HG02588 (cell line): Measurements from ENCODE around the gene BCR.
"Not testable (repeated sequence)": the region's sequence is repeated elsewhere in the genome, so short reads cannot be mapped to it uniquely, and the experiment has no call there.

ENCODE experiments used
- ATAC-seq: cut with Tn5 transposase; IDR thresholded peaks from one replicate; pipeline ENCODE4 v1.9.1; 2021; ENCODE audit warnings: mild to moderate bottlenecking, moderate library complexity; ENCODE audit not compliant: unreplicated experiment

The BCR gene

DNA sequence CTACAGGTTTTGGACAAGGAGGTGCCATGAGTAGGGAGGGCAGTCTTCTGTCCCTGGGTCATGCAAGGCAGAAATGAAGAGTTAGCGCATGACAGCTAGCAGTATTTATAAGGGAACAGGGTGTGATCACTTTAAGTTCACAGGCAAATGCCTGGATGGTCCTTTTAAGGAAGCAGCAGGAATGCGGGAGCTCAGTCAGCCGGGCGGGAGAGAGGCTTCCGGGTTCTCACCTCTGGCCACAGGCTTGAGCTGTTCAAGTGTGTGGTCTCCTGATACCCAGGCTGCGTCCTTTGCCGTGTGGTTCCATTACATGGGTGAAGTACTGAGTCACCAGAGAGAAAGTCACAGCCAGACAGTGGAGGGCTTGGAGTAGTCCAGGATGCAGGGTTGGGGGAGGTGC, 105.4 kb downstream of the BCR start:
- no peak for ATAC-seq

GRCh38 chr22:23286296-23286695, 106.0 kb downstream of the BCR start:
- no peak for ATAC-seq

DNA sequence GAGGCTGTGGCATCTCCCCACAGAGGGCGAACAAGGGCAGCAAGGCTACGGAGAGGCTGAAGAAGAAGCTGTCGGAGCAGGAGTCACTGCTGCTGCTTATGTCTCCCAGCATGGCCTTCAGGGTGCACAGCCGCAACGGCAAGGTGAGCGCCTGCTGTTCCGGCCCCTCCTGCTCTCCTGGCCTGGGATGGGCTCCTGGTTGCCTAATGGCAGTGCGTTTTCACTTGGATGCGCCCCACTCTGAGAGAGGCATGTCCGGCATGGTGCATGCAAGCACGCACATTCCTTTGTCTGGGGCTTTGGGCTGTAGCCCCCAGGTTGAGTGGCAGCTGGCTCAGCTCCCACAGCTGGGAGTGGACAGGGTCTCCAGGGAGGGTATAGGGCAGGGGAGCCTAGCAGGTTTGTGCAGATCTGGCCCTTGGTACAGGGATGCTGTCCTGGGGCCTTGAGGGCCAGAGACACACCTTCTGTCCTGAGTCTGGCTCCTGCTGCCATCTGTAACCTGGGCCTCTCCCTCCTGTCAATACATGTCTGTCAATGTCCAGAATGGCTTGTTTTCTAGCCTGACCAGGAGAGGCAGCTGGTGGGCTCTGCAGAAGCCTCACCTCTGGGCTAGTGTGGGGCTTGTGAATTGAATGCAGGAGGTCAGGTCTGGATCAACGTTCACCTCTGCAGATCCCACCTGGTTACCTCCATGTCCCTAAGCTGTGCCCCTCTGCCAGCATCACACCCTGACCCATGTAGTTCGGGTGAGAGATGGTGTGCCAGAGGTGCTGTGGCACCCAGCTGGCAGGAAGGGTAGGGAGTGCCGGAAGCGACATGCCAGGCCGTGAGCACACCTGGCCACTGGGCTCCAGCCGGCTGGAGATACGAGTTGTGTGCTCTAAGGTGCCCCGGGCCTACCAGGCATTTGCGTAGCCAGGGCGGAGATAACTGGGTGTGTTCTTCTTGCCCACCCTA, 107.1 kb downstream of the BCR start:
- ATAC-seq: no peak

GRCh38 chr22:23288301-23289129, 108.2 kb downstream of the BCR start:
- ATAC-seq: no peak

DNA sequence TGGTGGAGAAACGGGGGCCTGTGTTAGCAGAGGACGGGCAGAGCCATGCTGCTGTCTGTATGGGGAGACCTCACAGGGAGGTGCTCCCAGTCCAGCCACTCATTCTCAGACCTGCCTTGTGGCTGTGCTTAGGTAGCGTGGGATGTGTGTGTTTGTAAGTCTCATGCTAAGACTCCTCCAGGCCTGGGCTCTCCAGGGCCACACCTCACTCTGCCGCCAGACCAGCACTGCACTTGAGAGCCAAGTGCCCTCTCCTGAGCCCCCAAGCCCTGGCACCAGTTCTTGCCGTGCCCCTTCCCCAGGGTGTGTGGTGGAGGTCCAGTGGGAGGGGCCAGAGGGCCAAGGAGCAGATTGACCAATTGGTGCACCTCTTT, 108.8 kb downstream of the BCR start:
- ATAC-seq: no peak

DNA sequence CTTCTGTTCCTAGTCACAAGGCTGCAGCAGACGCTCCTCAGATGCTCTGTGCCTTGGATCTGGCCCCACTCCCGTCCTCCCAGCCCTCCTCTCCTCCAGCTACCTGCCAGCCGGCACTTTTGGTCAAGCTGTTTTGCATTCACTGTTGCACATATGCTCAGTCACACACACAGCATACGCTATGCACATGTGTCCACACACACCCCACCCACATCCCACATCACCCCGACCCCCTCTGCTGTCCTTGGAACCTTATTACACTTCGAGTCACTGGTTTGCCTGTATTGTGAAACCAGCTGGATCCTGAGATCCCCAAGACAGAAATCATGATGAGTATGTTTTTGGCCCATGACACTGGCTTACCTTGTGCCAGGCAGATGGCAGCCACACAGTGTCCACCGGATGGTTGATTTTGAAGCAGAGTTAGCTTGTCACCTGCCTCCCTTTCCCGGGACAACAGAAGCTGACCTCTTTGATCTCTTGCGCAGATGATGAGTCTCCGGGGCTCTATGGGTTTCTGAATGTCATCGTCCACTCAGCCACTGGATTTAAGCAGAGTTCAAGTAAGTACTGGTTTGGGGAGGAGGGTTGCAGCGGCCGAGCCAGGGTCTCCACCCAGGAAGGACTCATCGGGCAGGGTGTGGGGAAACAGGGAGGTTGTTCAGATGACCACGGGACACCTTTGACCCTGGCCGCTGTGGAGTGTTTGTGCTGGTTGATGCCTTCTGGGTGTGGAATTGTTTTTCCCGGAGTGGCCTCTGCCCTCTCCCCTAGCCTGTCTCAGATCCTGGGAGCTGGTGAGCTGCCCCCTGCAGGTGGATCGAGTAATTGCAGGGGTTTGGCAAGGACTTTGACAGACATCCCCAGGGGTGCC, 109.8 kb downstream of the BCR start:
- ATAC-seq: no peak

- no peak for ATAC-seq
These were observed 111.6 kb downstream of the BCR start for GRCh38 chr22:23291806-23292452.

DNA sequence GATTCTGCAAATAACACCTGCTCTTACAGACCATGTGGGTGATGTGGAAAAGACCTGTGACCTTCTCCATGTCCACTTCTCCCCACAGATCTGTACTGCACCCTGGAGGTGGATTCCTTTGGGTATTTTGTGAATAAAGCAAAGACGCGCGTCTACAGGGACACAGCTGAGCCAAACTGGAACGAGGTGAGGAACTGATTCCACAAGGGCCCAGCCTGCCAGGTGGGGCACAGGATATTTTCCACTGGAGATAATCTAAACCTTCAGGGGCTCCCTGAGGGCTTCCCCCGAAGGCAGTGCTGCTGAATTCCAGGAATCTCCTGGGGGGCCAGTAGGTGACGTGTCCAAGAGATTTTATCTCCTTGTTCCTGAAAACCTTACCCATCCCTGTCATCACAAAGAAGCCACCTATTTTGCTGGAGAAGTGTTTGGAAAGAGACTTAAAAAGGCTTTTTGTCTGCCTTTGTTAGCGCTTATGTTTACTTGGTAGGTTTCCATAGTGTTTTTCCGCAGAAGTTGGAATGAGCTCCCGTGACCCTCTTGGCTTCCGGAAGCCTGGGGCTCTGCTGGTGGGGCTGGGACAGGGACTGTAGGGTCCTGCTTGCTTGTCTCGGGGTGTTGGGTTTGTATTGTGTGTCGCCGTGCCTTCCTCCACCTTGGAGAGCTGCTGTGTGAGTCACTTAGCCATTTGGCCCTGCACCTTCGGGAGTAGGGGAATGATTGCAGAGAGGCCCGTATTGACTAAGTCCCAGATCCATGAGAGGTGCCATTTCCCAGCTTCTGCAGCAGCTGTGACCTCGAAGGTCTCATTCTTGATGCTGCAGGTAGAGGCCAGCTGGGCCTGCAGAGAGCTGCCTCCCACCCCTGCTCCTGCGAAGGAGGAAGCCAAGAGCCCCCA, 112.4 kb downstream of the BCR start:
- ATAC-seq: no peak

DNA sequence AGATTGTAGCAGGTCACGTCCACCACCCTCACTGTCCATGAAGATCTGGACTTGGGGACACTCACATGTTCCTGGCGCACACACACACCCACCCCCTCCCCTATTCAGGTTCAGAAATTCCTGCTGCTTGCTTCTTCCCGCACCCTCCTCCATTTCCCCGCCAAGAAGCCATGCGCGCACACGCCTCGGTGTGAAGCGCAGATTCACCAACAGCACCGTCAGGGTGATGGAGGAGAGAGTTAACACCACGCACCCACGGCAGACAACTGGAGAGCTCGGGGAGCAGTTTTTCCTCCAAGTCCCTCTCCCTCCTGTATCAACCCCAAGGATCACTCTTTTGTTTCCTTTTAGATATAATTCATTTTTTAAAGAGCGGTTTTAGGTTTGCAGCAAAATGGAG, 113.4 kb downstream of the BCR start:
- ATAC-seq: no peak

DNA sequence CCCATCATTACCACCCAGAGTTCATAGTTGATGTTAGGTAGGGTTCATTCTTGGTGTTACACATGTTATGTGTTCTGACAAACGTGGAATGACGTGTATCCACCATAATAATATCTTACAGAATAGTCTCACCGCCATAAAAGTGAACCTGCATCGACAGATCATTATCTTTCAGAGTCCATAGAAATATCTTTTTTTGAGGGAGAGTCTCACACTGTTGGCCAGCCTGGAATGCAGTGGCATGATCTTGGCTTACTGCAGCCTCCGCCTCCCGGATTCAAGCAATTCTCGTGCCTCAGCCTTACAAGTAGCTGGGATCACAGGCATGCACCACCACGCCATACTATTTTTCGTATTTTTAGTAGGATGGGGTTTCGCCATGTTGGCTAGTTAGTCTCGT, 113.9 kb downstream of the BCR start:
- no peak for ATAC-seq

- ATAC-seq: no peak
These were observed 120.2 kb downstream of the BCR start for GRCh38 chr22:23300476-23300875.

DNA sequence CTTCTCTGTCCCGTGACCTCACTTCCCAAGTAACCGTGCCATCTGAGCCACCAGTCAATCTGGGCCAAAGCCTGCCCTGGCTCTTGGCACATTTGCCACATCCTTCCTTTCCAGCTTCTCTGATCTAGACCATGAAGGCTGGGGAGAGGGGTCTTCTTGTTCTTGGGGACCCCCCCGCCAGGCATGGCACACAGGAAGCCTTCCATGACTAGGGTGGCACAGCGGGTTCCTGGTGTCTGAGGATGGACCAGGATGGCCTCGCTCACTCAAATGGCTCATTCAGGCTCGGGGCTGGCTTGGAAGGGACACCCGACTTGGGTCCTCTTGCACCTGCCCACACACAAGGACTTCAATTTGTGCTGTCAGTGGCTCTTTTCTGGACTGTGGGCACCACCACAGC, 121.3 kb downstream of the BCR start:
- no peak for ATAC-seq

GRCh38 chr22:23302171-23303002, 122.1 kb downstream of the BCR start:
- ATAC-seq: no peak

GRCh38 chr22:23305321-23305910, 125.1 kb downstream of the BCR start:
- no peak for ATAC-seq

GRCh38 chr22:23305922-23306374, 125.6 kb downstream of the BCR start:
- ATAC-seq: no peak

- no peak for ATAC-seq
These were observed 126.2 kb downstream of the BCR start for GRCh38 chr22:23306438-23306921.

DNA sequence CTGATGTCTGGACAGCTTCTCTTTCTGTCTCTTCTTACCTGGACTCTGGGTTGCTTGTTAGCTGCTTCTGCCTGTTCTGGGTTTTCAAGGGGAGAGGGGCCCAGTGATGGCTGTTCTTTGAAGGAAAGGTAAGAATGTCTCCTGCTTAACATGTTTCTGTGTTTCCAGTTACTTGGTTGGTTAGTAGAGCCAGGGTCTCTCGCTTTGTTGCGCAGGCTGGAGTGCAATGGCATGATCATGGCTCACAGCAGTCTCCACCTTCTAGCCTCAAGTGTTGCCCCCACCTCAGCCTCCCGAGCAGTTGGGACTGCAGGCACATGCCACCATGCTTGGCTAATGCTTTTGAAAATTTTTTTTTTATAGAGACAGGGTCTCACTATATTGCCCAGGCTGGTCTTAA, 126.6 kb downstream of the BCR start:
- ATAC-seq: no peak

DNA sequence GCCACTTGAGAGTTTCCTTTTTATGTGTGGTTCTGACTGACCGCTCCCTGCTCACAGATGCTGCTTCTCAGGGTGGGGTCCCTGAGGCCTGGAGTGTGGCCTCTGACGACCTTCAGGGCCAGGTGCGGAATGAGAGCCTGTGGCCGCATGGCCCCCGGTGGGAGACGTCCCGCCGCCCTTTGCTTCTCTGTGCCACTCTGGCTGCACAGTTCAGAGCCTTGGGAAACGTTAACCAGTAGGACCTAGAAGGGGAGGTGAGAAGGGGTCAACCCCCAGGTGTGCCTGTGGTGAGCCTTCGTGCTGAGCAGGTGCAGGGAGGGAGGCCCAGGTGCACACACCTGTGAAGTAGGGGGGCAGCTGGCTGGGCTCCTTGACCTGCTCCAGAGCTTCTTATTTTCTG, 127.2 kb downstream of the BCR start:
- not testable (repeated sequence) for ATAC-seq
